GM18508 (cell line): ENCODE results near the gene RAVER2.

ENCODE experiments used
- ATAC-seq: cut with Tn5 transposase; IDR thresholded peaks from one replicate; pipeline ENCODE4 v1.9.1; 2021; ENCODE audit warnings: moderate number of reproducible peaks; ENCODE audit not compliant: insufficient read depth, unreplicated experiment

The RAVER2 gene

GRCh38 chr1:64843675-64844074, 98.8 kb downstream of the RAVER2 start:
- ATAC-seq = no peak

GRCh38 chr1:64844175-64844574, 99.3 kb downstream of the RAVER2 start:
- ATAC-seq = no peak

- no peak for ATAC-seq
Measured at GRCh38 chr1:64844609-64845008, 99.7 kb downstream of the RAVER2 start.

GRCh38 chr1:64845831-64846425, 101.1 kb downstream of the RAVER2 start:
- ATAC-seq = no peak

- no peak for ATAC-seq
Measured at GRCh38 chr1:64846573-64847430, 101.9 kb downstream of the RAVER2 start.

- ATAC-seq = no peak
Measured at GRCh38 chr1:64847666-64848065, 102.8 kb downstream of the RAVER2 start.

- no peak for ATAC-seq
Measured at GRCh38 chr1:64848136-64848535, 103.3 kb downstream of the RAVER2 start.

GRCh38 chr1:64848803-64849202, 103.9 kb downstream of the RAVER2 start:
- ATAC-seq = no peak

- ATAC-seq = no peak
Measured at GRCh38 chr1:64849942-64850341, 105.1 kb downstream of the RAVER2 start.

- ATAC-seq = no peak
Measured at GRCh38 chr1:64850846-64851245, 106.0 kb downstream of the RAVER2 start.

- no peak for ATAC-seq
Measured at GRCh38 chr1:64851664-64852063, 106.8 kb downstream of the RAVER2 start.

- ATAC-seq = no peak
Measured at GRCh38 chr1:64854674-64855073, 109.8 kb downstream of the RAVER2 start.

- ATAC-seq = no peak
Measured at GRCh38 chr1:64855557-64855956, 110.7 kb downstream of the RAVER2 start.

- no peak for ATAC-seq
Measured at GRCh38 chr1:64856553-64856952, 111.7 kb downstream of the RAVER2 start.

GRCh38 chr1:64857347-64857746, 112.5 kb downstream of the RAVER2 start:
- ATAC-seq = no peak

- ATAC-seq = no peak
Measured at GRCh38 chr1:64861611-64862010, 116.7 kb downstream of the RAVER2 start.

- peak; percentile 100 for ATAC-seq
Measured at GRCh38 chr1:64864018-64864940, 119.4 kb downstream of the RAVER2 start.

- no peak for ATAC-seq
Measured at GRCh38 chr1:64865105-64865757, 120.4 kb downstream of the RAVER2 start.

GRCh38 chr1:64866689-64867088, 121.8 kb downstream of the RAVER2 start:
- no peak for ATAC-seq

- no peak for ATAC-seq
Measured at GRCh38 chr1:64867266-64867665, 122.4 kb downstream of the RAVER2 start.
